ENCODE data around the gene AK3. TPM values are rescaled to one million over a fixed set of nuclear protein-coding genes. Genes with fewer than 3 reads are reported as not detected.

AK3 gene
- total RNA-seq, 1 experiment from 2014 or later, result 55.6 TPM

- DNase-seq (ENCODE audit: low read depth), result no peak
These were observed 7.6 kb upstream of the AK3 start for GRCh38 chr9:4748612-4749011.

GRCh38 chr9:4746278-4747030 is 5.5 kb upstream of the AK3 start:
- DNase-seq (ENCODE audit: low read depth), result no peak

GRCh38 chr9:4743131-4743875 is 2.3 kb upstream of the AK3 start:
- peak; percentile 60 for DNase-seq (ENCODE audit: low read depth)

- peak; percentile 35 for DNase-seq (ENCODE audit: low read depth)
These were observed 1.2 kb upstream of the AK3 start for GRCh38 chr9:4742246-4742645.

GRCh38 chr9:4741365-4742089 is 525 bp upstream of the AK3 start:
- peak; percentile 44 for DNase-seq (ENCODE audit: low read depth)

- DNase-seq (ENCODE audit: low read depth), result no peak
These were observed 689 bp downstream of the AK3 start for GRCh38 chr9:4740388-4740637.

GRCh38 chr9:4739587-4740387 is 1.2 kb downstream of the AK3 start:
- DNase-seq (ENCODE audit: low read depth), result peak; percentile 36

- no peak for DNase-seq (ENCODE audit: low read depth)
These were observed 2.0 kb downstream of the AK3 start for GRCh38 chr9:4738866-4739586.

GRCh38 chr9:4734150-4734549 is 6.9 kb downstream of the AK3 start:
- DNase-seq (ENCODE audit: low read depth), result peak; percentile 20

GRCh38 chr9:4732890-4733289 is 8.1 kb downstream of the AK3 start:
- DNase-seq (ENCODE audit: low read depth), result no peak

GRCh38 chr9:4727593-4727992 is 13.4 kb downstream of the AK3 start:
- DNase-seq (ENCODE audit: low read depth), result no peak

- DNase-seq (ENCODE audit: low read depth), result peak; percentile 22
These were observed 15.1 kb downstream of the AK3 start for GRCh38 chr9:4725706-4726442.

GRCh38 chr9:4721736-4722135 is 19.3 kb downstream of the AK3 start:
- DNase-seq (ENCODE audit: low read depth), result no peak

GRCh38 chr9:4718911-4719310 is 22.1 kb downstream of the AK3 start:
- DNase-seq (ENCODE audit: low read depth), result no peak

GRCh38 chr9:4717815-4718214 is 23.2 kb downstream of the AK3 start:
- DNase-seq (ENCODE audit: low read depth), result no peak

- no peak for DNase-seq (ENCODE audit: low read depth)
These were observed 24.8 kb downstream of the AK3 start for GRCh38 chr9:4716163-4716562.

- DNase-seq (ENCODE audit: low read depth), result no peak
These were observed 26.6 kb downstream of the AK3 start for GRCh38 chr9:4714266-4715016.

- no peak for DNase-seq (ENCODE audit: low read depth)
These were observed 27.2 kb downstream of the AK3 start for GRCh38 chr9:4713849-4714248.

GRCh38 chr9:4709380-4709779 is 31.6 kb downstream of the AK3 start:
- DNase-seq (ENCODE audit: low read depth), result no peak
